HFFc6 (cell line): ENCODE measurements around the gene TFPT. TPM values are rescaled to one million over a fixed set of nuclear protein-coding genes. Genes with fewer than 3 reads are reported as not detected.

Source experiments
- DNase-seq: peaks from one replicate; pipeline ENCODE4 v3.0.0-alpha.2; 2018
- H3K27ac Mint-ChIP-seq: 2 replicates; pipeline ENCODE4 v1.8.0; 2020; ENCODE audit warnings: mild to moderate bottlenecking, mixed read lengths
- H3K27me3 Mint-ChIP-seq: 2 replicates; pipeline ENCODE4 v1.8.0; 2021; ENCODE audit warnings: mild to moderate bottlenecking, moderate library complexity, mixed read lengths; ENCODE audit not compliant: insufficient read depth
- H3K36me3 Mint-ChIP-seq: 2 replicates; pipeline ENCODE4 v1.8.0; 2021; ENCODE audit warnings: low read depth, mixed read lengths
- H3K4me1 Mint-ChIP-seq: 2 replicates; pipeline ENCODE4 v1.8.0; 2020; ENCODE audit warnings: low read depth, mixed read lengths
- H3K4me3 Mint-ChIP-seq: 2 replicates; pipeline ENCODE4 v1.8.0; 2020; ENCODE audit warnings: mild to moderate bottlenecking, moderate library complexity, mixed read lengths
- H3K9me3 Mint-ChIP-seq: 2 replicates; pipeline ENCODE4 v1.8.0; 2020; ENCODE audit warnings: mild to moderate bottlenecking, mixed read lengths
- total RNA-seq, 6 experiments: library from RNA; stranded (reverse); fragmentation: NEBNext Ultra II Directional; extraction: Animal tissue kit (Norgen Biotek cat#: 25700); gene quantifications; 2 replicates in 1 of 6; 3 replicates in 5 of 6; pipeline ENCODE4 v1.2.3, GENCODE V29; 2021
- TF ChIP-seq, protein P1 (sequence below): fragments of 200-600 bp; sonication (generic); IDR thresholded peaks from 2 replicates; pipeline ENCODE4 v1.5.0; 2021; ENCODE audit warnings: antibody characterized with exemption, mild to moderate bottlenecking

TFPT gene
- total RNA-seq, 6 experiments from 2014 or later = 9.3 to 15.4 (median 14.5) TPM

DNA sequence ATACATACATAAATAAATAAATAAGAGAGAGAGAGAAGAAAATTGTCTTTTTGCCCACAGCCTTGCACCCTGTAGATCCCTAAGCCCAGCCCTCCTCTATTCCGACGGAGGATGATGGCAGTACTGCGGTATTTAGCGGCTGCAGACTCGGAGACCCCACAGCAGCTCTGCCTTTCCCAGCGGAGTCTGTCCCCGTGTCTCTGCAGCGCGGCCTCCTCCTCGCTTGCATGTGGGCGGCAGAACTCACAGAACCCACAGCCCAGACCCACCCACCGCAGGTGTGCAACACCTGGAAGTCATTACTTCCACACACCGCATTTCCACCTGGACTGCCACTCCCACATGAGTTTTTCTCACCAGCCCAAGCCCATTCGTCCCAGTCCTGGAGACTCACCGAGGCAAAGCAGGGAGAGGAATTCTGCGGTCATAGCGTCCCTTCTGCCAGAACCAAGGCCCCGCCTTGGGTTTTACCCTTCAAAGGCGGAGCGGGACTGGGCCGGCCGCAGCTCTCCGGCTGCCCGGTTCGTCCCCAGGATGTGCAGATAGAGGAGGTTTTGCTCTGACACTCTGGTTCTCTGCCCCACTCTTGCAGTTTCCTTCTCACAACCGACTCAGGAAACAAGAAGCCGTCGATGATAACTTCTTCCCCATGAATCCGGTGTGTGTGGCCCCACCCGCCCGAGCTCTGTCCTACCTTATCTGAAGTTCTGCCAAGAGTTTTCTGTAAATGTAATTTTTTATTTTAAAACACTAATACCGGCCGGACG lies 51.9 kb downstream of the TFPT start, which contains the start of gene VSTM1:
Gene VSTM1, minus strand, starts transcription at position 548 of the 767 bp plus-strand sequence. Its CDS starts 120 bp downstream, at position 428.
- TF ChIP-seq, protein P1, sequence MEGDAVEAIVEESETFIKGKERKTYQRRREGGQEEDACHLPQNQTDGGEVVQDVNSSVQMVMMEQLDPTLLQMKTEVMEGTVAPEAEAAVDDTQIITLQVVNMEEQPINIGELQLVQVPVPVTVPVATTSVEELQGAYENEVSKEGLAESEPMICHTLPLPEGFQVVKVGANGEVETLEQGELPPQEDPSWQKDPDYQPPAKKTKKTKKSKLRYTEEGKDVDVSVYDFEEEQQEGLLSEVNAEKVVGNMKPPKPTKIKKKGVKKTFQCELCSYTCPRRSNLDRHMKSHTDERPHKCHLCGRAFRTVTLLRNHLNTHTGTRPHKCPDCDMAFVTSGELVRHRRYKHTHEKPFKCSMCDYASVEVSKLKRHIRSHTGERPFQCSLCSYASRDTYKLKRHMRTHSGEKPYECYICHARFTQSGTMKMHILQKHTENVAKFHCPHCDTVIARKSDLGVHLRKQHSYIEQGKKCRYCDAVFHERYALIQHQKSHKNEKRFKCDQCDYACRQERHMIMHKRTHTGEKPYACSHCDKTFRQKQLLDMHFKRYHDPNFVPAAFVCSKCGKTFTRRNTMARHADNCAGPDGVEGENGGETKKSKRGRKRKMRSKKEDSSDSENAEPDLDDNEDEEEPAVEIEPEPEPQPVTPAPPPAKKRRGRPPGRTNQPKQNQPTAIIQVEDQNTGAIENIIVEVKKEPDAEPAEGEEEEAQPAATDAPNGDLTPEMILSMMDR = no peak
- Mint-ChIP-seq H3K4me1 (no peaks in the 10 kb centered on the region), H3K9me3 (no peaks in the 10 kb centered on the region), H3K36me3 (0 out of 2 replicates have a peak, but pooled peaks cover 6% of the 10 kb centered on the region), H3K27ac (no peak within 1 kb of the TSS), H3K4me3 (no peak within 1 kb of the TSS), H3K27me3 (peaks cover 21% of the 10 kb centered on the region)
- no peak for DNase-seq

DNA sequence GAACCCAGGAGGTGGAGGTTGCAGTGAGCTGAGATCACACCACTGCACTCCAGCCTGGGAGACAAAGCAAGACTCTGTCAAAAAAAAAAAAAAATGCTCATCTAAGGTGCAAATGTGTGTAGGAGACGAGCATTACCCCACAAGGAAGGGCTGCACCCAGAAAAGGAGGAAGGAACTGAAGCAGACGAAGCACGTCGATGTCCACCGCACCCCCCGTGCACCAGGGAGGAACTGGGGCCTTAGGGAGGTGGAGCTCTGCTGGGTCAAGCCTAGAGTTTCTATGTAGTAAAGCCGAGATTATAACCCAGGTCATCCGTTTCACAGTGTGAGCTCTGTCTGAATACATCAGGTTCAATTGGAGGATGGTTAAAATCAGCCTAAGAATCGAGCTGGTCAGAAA lies 52.8 kb downstream of the TFPT start:
- TF ChIP-seq, protein P1 = no peak
- H3K4me1 Mint-ChIP-seq = no peaks in the 10 kb centered on the region

More for the DNA sequence above, 52.8 kb downstream of the TFPT start:
- Mint-ChIP-seq H3K36me3 (0 out of 2 replicates have a peak, but pooled peaks cover 6% of the 10 kb centered on the region), H3K9me3 (no peaks in the 10 kb centered on the region), H3K27ac (no peak overlapping the region), H3K27me3 (peaks cover 18% of the 10 kb centered on the region), H3K4me3 (no peak overlapping the region)
- no peak for DNase-seq

Other genes starting within 250 kb of the TFPT start
- 100 to 1,000 TPM; 304 to 350 (median 316) TPM for gene MYADM, start 247.8 kb downstream of the TFPT start, total RNA-seq
- under 1 TPM in 2 of 6 experiments, not detected in 4; 0.23 to 0.28 TPM for gene PRKCG, start 233.5 kb downstream of the TFPT start, total RNA-seq
- 1 to 10 TPM in 1 of 6 experiments, under 1 TPM in 5; 0.38 to 1.2 (median 0.70) TPM for gene CACNG7, start 206.4 kb downstream of the TFPT start, total RNA-seq
- under 1 TPM; 0.09 to 0.48 (median 0.26) TPM for gene CACNG8, start 152.7 kb downstream of the TFPT start, total RNA-seq
- not detected for gene CACNG6, start 124.0 kb downstream of the TFPT start, total RNA-seq
- 1 to 10 TPM in 4 of 6 experiments, not detected in 2; 1.5 to 2.0 (median 1.8) TPM for gene VSTM1, start 51.8 kb downstream of the TFPT start, total RNA-seq
- not detected for gene TARM1, start 34.3 kb downstream of the TFPT start, total RNA-seq
- 1 to 10 TPM in 4 of 6 experiments, under 1 TPM in 2; 0.45 to 3.2 (median 2.4) TPM for gene OSCAR, start 14.9 kb downstream of the TFPT start, total RNA-seq
- 100 to 1,000 TPM; 114 to 173 (median 144) TPM for gene NDUFA3, start 12.8 kb downstream of the TFPT start, total RNA-seq
- 10 to 100 TPM; 66.1 to 92.5 (median 83.6) TPM for gene PRPF31, start 97 bp upstream of the TFPT start, total RNA-seq
- gene CNOT3, start 22.1 kb upstream of the TFPT start, total RNA-seq = 10 to 100 TPM; 46.4 to 65.5 (median 59.6) TPM
- 1 to 10 TPM; 3.7 to 7.6 (median 6.2) TPM for gene LENG1, start 44.1 kb upstream of the TFPT start, total RNA-seq
- gene TMC4, start 57.5 kb upstream of the TFPT start, total RNA-seq = under 1 TPM; 0.43 to 0.70 (median 0.55) TPM
- 100 to 1,000 TPM; 263 to 354 (median 313) TPM for gene MBOAT7, start 73.9 kb upstream of the TFPT start, total RNA-seq
- gene TSEN34, start 75.7 kb upstream of the TFPT start, total RNA-seq = 10 to 100 TPM; 51.2 to 58.8 (median 54.4) TPM
- gene RPS9, start 85.2 kb upstream of the TFPT start, total RNA-seq = 1,000 to 10,000 TPM; 1,015 to 1,196 (median 1,082) TPM
- gene LILRB3, start 107.3 kb upstream of the TFPT start, total RNA-seq = not detected
- gene LILRA6, start 127.1 kb upstream of the TFPT start, total RNA-seq = not detected
- gene LILRB5, start 141.6 kb upstream of the TFPT start, total RNA-seq = not detected
- gene LILRB2, start 165.5 kb upstream of the TFPT start, total RNA-seq = not detected
- gene LILRA5, start 197.5 kb upstream of the TFPT start, total RNA-seq = not detected
- not detected for gene LILRA4, start 223.5 kb upstream of the TFPT start, total RNA-seq
- gene LAIR1, start 249.3 kb upstream of the TFPT start, total RNA-seq = not detected